Stomach smooth muscle (tissue), 2 donors: ENCODE data around the gene REXO1.

Experiments
- H3K27ac ChIP-seq: one replicate; pipeline ENCODE4 v1.7.0; 2013; ENCODE audit warnings: mild to moderate bottlenecking, low read length, inconsistent platforms
- H3K27me3 ChIP-seq, 2 donors: one replicate each; pipeline ENCODE4 v1.7.0; 2013; ENCODE audit warnings: low read length in 2 of 2; ENCODE audit not compliant: insufficient read depth in 2 of 2, control insufficient read depth in 1 of 2
- H3K36me3 ChIP-seq, 2 donors: one replicate each; pipeline ENCODE4 v1.7.0; 2013; ENCODE audit warnings: low read length in 2 of 2; ENCODE audit not compliant: control insufficient read depth in 2 of 2, insufficient read depth in 2 of 2
- H3K4me1 ChIP-seq: one replicate; pipeline ENCODE4 v1.7.0; 2013; ENCODE audit warnings: low read length; ENCODE audit not compliant: control insufficient read depth, insufficient read depth
- H3K4me3 ChIP-seq, 2 donors: one replicate each; pipeline ENCODE4 v1.7.0; 2013; ENCODE audit warnings: low read length in 2 of 2
- H3K9ac ChIP-seq, 2 donors: one replicate each; pipeline ENCODE4 v1.7.0; 2013; ENCODE audit warnings: low read length in 2 of 2, mild to moderate bottlenecking in 1 of 2
- H3K9me3 ChIP-seq, 2 donors: one replicate each; pipeline ENCODE4 v1.7.0; 2013; ENCODE audit warnings: low read length in 2 of 2; ENCODE audit not compliant: control insufficient read depth in 2 of 2
- donor health status: healthy.
- donor health status: Pancreatic carcinoma.

REXO1 gene

DNA sequence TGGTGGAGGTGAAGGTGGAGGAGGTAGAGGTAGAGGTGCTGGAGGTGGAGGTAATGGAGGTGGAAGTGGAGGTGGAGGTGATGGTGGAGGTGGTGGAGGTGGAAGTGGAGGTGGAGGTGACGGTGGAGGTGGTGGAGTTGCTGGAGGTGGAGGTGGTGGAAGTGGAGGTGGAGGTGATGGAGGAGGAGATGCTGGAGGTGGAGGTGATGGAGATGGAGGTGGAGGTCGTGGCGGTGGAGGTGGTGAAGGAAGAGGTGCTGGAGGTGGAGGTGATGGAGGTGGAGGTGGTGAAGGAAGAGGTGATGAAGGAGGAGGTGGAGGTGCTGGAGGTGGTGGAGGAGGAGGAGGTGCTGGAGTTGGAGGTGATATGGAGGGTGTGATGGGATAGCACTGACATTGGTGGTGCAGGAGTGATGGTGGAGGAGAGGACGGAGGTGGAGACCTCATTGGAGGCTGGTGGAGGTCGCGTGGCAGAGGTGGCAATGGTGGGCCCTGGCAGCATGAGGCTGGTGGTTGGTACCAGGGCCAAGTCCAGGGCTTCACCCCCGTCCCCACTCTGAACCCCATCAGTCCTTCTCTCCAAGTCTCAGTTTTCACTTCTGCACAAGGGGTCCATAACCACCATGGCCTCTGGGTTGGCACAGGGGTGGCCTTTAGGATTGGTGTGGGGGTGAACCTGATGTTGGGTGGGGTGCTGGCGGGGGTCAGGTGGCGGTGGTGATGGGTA is 79.2 kb downstream of the REXO1 start:
- Histone ChIP-seq H3K27ac (no peak overlapping the region), H3K27me3 (peaks cover 61 to 73% of the 10 kb centered on the region in 2 donors), H3K4me3 (no peak overlapping the region), H3K9me3 (peaks cover 7 to 16% of the 10 kb centered on the region in 2 donors), H3K9ac (no peak overlapping the region), H3K36me3 (no peaks in the 10 kb centered on the region), H3K4me1 (no peaks in the 10 kb centered on the region)

DNA sequence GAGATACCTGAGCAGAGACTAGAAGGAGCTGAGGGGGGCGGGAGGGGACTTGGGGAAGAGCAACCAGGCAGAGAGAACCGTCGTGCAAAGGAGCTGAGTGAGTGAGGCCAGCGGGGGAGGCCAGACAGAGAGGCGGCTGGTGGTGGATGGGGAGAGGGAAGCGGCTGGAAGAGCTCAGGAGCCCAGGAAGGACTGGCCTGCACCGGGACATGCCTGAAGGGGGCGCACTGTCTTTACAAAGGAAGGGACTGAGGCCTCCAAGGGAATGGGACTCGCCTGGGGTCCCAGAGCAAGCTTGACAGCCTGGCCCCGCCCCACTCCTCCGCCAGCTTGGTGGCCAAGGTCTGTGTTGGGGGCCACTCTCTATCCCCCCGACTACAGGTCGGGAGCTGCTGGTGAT is 80.0 kb downstream of the REXO1 start:
- H3K4me3 ChIP-seq, result no peak overlapping the region
- peaks cover 53 to 70% of the 10 kb centered on the region in 2 donors for H3K27me3 ChIP-seq
- peaks cover 7 to 16% of the 10 kb centered on the region in 2 donors for H3K9me3 ChIP-seq
- no peak overlapping the region for H3K27ac ChIP-seq
- H3K4me1 ChIP-seq, result no peaks in the 10 kb centered on the region
- no peaks in the 10 kb centered on the region for H3K36me3 ChIP-seq
- no peak overlapping the region for H3K9ac ChIP-seq

DNA sequence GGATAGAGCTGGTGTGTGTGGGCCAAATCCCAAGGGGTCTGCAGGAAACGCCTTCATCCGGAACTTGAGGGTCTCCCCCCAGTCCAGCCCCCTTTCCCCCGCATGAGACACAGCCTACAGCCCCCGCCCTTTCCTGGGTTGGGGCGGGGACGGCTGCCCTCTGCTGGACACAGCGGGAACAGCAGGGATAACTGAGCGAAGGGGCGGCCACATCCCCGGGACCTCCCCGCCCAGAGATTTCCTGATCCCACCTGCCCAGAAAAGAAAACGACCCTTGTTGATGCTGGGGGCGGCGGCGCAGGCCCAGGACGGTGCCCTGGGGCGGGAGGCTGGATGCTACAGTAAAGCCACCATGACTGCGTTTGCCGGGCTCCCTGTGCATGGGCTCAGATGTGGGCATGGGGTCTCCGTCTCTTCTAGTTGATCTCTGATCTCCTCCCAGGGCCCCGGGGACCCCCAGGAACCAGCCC is 80.8 kb downstream of the REXO1 start:
- Histone ChIP-seq H3K27me3 (peaks cover 51 to 69% of the 10 kb centered on the region in 2 donors), H3K27ac (no peak overlapping the region), H3K4me3 (no peak overlapping the region)

DNA sequence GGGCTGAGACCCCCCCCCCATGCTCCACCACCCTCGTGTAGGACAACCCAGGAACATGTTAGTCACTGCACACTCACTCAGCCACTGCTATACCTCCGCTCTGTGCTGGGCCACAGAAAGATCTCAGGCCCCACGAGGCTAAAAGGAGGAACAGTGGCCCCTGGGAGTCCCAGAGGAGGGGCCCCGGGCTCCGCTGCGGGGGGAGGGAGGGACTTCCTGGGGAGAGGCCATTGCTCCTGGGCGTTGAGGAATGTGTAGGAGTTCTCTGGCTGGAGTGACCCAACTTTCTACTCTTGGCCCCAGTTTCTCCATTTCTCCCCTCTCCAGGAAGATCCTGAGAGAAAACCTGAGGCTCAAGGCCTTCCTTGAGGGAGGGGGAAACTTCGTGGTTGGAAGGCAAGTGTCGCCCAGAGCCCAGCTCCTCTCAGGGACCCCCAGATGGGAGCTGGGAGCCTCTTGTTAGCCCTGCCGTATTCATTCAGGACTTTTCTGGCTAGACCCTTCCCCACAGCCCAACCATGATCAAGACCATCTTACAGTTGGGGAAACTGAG is 81.4 kb downstream of the REXO1 start:
- Histone ChIP-seq H3K9me3 (peaks cover 7 to 16% of the 10 kb centered on the region in 2 donors), H3K27me3 (peaks cover 51 to 76% of the 10 kb centered on the region in 2 donors), H3K9ac (no peak overlapping the region), H3K4me3 (no peak overlapping the region), H3K36me3 (no peaks in the 10 kb centered on the region), H3K27ac (no peak overlapping the region), H3K4me1 (no peaks in the 10 kb centered on the region)

More for the DNA sequence above, 80.8 kb downstream of the REXO1 start:
- H3K4me1 ChIP-seq, result no peaks in the 10 kb centered on the region
- H3K9me3 ChIP-seq, result peaks cover 7 to 16% of the 10 kb centered on the region in 2 donors
- H3K36me3 ChIP-seq, result no peaks in the 10 kb centered on the region
- H3K9ac ChIP-seq, result no peak overlapping the region

DNA sequence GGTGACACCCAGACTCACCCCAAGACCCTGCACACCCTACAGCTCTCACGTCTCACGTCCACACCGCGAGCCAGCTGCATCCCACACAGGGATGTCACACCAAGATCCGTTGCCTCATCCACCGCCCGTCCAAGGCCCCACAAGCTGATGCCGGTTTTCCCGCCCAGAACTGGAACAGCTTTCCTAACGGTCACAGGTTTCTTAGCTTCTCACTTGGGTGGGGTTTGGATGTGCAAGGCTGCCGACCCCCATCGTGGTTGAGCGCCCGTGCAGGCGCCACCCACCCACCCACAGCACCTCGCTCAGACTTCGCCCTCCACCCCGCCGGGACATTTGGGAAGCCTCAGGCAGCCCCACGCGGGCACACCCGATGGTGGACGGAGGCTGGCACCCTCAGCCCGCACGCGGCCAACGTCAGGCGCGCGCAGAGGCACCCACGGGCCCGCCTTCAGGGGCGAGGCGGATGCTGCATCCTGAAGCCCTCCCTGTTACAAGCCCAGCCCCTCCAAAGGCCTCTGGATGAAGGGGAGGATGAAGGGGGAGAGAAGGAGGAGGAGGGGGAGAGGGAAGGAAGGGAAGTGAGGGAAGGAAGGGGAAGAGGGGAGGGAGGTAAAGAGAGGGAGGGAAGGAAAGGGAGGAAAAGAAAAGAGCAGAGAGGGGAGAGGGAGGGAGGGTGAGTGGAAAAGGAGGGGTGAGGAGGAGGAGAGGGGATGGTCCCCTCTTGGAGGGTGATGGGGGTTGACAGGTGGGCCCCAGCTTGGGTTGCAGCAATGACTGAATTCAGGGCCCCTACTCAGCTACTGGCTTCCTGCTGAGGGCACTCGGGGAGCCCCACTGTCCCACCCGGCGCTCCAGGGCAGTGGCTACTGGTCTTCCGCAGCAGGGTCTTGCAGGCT is 82.1 kb downstream of the REXO1 start:
- H3K36me3 ChIP-seq, result no peaks in the 10 kb centered on the region
- H3K4me3 ChIP-seq, result no peak overlapping the region
- H3K9ac ChIP-seq, result no peak overlapping the region
- peaks cover 55 to 79% of the 10 kb centered on the region in 2 donors for H3K27me3 ChIP-seq
- H3K9me3 ChIP-seq, result peaks cover 7 to 11% of the 10 kb centered on the region in 2 donors
- no peaks in the 10 kb centered on the region for H3K4me1 ChIP-seq
- no peak overlapping the region for H3K27ac ChIP-seq
